ENCODE data around the gene ANP32E. TPM values are rescaled to one million over a fixed set of nuclear protein-coding genes. Genes with fewer than 3 reads are reported as not detected.

ANP32E gene
- total RNA-seq, 1 experiment from 2014 or later, result 63.3 TPM

GRCh38 chr1:150176593-150176992 lies 59.3 kb downstream of the ANP32E start:
- Histone ChIP-seq H3K4me2 (no peak overlapping the region), H4K20me1 (ENCODE audit: insufficient read depth) (no peaks in the 10 kb centered on the region), H3K9me3 (ENCODE audit: insufficient read depth, low read depth) (no peaks in the 10 kb centered on the region), H3K27me3 (ENCODE audit: insufficient read depth, low read depth) (no peaks in the 10 kb centered on the region), H3K36me3 (ENCODE audit: low read depth) (no peaks in the 10 kb centered on the region), H3K4me3 (no peak overlapping the region), H3K4me1 (replicated peaks; ENCODE audit: insufficient read depth) (no peaks in the 10 kb centered on the region), H3F3A (ENCODE audit: insufficient read depth, low read depth) (no peaks in the 10 kb centered on the region), H3K79me2 (ENCODE audit: low read depth) (no peaks in the 10 kb centered on the region), H3K9me2 (ENCODE audit: insufficient read depth) (no peaks in the 10 kb centered on the region), H2AFZ (no peak overlapping the region), H3K27ac (no peak overlapping the region)
- CTCF ChIA-PET, result no interaction called here
- BruUV-seq (replicated peaks), result no TSS peak
- POLR2A ChIA-PET (ENCODE audit: unreplicated experiment), result no interaction called here
- no peak for DNase-seq
- intact Hi-C loops (cut with micrococcal nuclease; ENCODE audit: unreplicated experiment), result no loop called here
- TF ChIP-seq EZH2 (IDR thresholded peaks at IDR 0.05; ENCODE audit: low read depth) (no peak), CTCF (conservative IDR thresholded peaks at IDR 0.05) (no peak)

- no peaks in the 10 kb centered on the region for H3K27me3 ChIP-seq (ENCODE audit: insufficient read depth, low read depth)
- H3K4me2 ChIP-seq, result no peak overlapping the region
- CTCF ChIA-PET, result interaction anchor here (0.7 kb wide), 1 partner anchor 213 kb away, joined by 7 read pairs; no protein-coding TSS in a partner anchor
- intact Hi-C loops (cut with micrococcal nuclease; ENCODE audit: unreplicated experiment), result no loop called here
- H3K27ac ChIP-seq, result no peak overlapping the region
- TF ChIP-seq EZH2 (IDR thresholded peaks at IDR 0.05; ENCODE audit: low read depth) (no peak), CTCF (conservative IDR thresholded peaks at IDR 0.05) (no peak)
- no peaks in the 10 kb centered on the region for H4K20me1 ChIP-seq (ENCODE audit: insufficient read depth)
- no peaks in the 10 kb centered on the region for H3K4me1 ChIP-seq (replicated peaks; ENCODE audit: insufficient read depth)
- POLR2A ChIA-PET (ENCODE audit: unreplicated experiment), result no interaction called here
- no peak for DNase-seq
- no peaks in the 10 kb centered on the region for H3F3A ChIP-seq (ENCODE audit: insufficient read depth, low read depth)
- no peak overlapping the region for H3K4me3 ChIP-seq
- no peaks in the 10 kb centered on the region for H3K36me3 ChIP-seq (ENCODE audit: low read depth)
- no peaks in the 10 kb centered on the region for H3K9me2 ChIP-seq (ENCODE audit: insufficient read depth)
- no peaks in the 10 kb centered on the region for H3K79me2 ChIP-seq (ENCODE audit: low read depth)
- H3K9me3 ChIP-seq (ENCODE audit: insufficient read depth, low read depth), result no peaks in the 10 kb centered on the region
- no TSS peak for BruUV-seq (replicated peaks)
- no peak overlapping the region for H2AFZ ChIP-seq
Observed at GRCh38 chr1:150173141-150173585, 62.7 kb downstream of the ANP32E start.

GRCh38 chr1:150171801-150172200 lies 64.1 kb downstream of the ANP32E start:
- Histone ChIP-seq H3K4me2 (no peak overlapping the region), H3K79me2 (ENCODE audit: low read depth) (no peaks in the 10 kb centered on the region), H3F3A (ENCODE audit: insufficient read depth, low read depth) (no peaks in the 10 kb centered on the region), H2AFZ (no peak overlapping the region), H3K27ac (no peak overlapping the region), H3K27me3 (ENCODE audit: insufficient read depth, low read depth) (no peaks in the 10 kb centered on the region), H4K20me1 (ENCODE audit: insufficient read depth) (no peaks in the 10 kb centered on the region), H3K4me3 (no peak overlapping the region), H3K36me3 (ENCODE audit: low read depth) (no peaks in the 10 kb centered on the region), H3K9me2 (ENCODE audit: insufficient read depth) (no peaks in the 10 kb centered on the region), H3K9me3 (ENCODE audit: insufficient read depth, low read depth) (no peaks in the 10 kb centered on the region), H3K4me1 (replicated peaks; ENCODE audit: insufficient read depth) (no peaks in the 10 kb centered on the region)
- no peak for DNase-seq
- ChIA-PET CTCF (no interaction called here), POLR2A (ENCODE audit: unreplicated experiment) (interaction anchor here (0.7 kb wide), 1 partner anchor 212 kb away, joined by 5 read pairs; no protein-coding TSS in a partner anchor)
- intact Hi-C loops (cut with micrococcal nuclease; ENCODE audit: unreplicated experiment), result no loop called here
- no TSS peak for BruUV-seq (replicated peaks)
- TF ChIP-seq EZH2 (IDR thresholded peaks at IDR 0.05; ENCODE audit: low read depth) (no peak), CTCF (conservative IDR thresholded peaks at IDR 0.05) (no peak)

Data from PC-9 (cell line).